Measurements from ENCODE around the gene UBA3.

UBA3 gene

DNA sequence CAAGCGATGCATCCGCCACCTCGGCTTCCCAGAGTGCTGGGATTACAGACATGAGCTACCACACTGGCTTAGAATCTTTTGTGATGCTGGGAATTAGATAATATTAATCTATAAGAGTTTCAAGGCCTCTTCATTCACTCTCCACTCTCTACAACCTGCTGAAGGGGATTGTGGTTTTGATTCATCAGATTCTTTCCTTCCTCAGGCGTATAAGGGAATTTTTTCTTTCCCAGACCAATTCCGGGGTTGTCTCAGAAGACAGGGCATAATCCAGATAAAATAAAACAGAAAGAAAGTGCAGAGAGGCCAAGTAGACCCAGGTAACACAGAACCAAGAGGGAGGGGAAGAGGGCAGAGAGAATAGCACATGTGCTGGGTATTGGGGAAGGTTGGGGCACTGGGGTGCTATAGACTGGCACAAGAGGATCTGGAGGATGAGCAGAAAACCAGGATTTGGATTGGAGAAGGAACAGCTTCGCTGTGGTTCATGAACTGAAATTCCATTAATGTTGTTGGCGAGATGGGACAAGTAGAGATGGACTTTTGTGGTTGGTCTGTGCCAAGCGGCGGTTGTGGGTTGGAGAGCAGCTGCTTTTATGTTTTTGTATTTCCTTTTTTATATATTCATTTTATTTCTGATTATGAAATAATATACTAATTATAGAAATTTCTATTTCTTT lies 17.4 kb upstream of the UBA3 start:
- no peak for DNase-seq

DNA sequence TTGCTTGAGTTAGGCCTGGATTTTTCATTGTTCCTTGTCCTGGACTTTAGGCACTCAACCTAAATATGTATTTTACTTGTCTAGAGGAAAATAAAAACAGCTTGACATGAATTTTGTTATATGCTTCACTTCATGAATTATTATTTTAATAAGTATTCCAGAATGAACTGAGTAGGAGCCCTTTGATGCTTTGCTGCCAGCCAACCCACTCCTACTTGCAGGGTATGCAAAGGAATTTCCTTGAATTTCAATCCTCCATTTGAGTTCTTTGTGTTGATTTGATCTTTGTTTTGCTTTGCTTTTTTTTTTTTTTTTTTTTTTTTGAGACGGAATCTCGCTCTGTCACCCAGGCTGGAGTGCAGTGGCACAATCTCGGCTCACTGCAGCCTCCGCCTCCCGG lies 16.1 kb upstream of the UBA3 start:
- DNase-seq = no peak

DNA sequence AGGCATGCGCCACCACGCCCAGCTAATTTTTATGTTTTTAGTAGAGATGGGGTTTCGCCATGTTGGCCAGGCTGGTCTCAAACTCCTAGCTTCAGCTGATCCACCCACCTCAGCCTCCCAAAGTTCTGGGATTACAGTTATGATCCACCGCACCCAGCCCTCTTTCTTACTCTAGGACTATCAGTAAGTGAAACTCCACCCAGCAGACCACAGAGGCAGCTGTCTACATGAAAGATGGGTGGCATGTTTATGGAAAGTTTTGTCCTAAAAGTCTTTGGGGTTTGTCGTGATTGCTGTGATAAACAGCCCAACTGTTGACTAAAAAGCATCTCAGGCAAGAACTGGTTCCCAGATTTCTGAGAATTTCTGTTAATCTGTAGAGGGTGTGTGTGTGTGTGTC lies 15.5 kb upstream of the UBA3 start:
- no peak for DNase-seq

DNA sequence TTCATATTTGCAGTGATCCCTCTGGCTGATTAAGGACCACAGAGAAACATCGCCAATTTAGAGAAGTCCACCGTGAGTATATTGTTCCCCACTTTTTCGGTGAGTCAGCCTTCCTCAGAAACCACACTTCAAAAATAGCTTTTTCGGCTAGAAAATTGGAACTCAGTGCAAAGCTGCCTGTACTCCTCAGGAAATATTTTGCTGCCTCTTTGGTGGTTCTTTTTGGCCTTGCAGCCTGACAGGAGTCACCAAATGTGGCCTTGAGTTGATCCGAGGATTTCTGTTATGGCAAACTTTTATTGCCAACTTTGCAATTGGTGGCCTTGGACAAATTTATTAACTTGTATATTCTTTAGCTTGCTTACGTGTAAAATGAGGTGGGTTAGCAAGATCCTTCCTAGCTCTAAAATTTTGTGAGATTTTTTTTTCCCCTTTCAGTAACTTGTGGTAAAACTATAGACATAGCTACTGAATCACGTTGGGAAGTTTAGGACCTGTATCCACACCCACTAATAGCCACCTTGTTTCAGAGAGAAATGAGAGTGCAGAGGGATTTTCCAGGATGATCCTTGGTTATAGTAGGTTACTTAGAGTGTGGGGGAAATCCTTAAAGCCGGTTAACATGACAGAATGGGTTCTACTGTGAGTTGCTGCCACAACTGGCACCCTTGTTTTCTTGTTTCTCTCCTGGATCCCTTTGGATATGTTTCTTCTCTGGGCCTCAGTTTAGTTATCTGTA lies 14.5 kb upstream of the UBA3 start:
- DNase-seq = no peak

DNA sequence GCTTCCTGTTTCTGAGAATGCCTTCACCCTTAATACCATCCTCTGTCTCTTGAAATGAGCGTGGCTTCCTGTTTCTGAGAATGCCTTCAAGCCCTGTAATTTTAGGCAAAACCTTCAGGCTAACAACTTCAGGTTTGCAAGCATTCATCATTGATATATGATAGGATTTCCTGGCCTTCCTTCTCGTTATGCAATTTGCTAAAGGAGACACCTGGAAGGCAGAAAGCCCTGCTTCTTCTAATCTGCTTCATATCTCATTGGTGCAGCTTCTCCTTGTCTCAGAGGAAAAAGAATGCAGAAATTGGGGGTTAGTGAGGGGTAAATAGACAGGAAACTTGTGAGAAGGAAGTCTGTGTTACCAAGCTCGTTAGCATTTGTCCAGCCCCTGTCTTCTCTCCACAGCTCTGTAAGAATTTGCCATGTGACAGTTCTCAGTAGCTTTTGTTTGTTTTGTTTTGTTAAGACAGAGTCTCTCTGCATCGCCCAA lies 11.9 kb upstream of the UBA3 start:
- DNase-seq = no peak

DNA sequence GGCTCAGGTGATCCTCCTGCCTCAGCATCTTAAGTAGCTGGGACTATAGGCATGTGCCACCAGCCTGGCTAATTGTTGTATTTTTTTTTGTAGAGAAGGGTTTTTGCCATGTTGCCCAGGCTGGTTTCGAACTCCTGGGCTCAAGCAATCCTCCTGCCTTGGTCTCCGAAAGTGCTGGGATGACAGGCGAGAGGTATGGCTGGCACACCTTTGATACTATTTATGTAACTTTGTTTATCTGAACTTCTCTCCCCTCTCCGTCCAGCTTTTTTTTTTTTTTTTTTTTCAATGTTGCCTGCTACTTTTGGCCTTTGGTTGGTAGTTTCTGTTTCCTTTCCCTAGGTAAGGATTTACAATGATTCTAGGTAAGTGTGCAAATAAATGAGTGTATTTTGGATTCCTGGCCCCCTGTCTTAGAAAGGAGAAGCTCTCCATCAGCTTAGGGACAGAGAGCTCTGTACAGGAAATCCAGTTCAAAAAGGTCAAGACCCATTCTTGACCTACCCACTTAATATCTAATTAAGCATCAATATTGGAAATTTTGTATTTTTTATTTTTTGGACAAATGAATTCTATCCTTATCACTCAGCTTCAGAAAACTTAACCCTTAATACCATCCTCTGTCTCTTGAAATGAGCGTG lies 11.3 kb upstream of the UBA3 start:
- DNase-seq = no peak

DNA sequence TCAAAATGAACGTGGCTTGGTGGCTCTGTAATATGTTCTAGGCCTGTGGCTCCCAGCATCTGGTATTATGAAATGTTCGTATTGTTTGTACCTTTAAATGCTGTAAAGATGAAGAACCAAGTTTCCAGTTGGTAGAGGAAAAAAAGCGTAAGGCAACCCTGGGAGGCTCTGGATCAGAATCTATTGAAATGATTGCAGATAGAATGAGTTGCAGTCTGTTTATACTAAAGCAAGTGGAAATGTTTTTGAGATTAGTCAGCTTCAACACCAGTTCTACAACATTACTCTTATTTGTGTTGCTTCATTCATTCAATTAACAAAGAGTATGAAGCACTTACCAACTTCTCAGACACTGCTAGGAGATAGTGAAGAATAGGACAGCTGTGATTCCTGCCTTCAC lies 9.9 kb upstream of the UBA3 start:
- peak; percentile 22 for DNase-seq

DNA sequence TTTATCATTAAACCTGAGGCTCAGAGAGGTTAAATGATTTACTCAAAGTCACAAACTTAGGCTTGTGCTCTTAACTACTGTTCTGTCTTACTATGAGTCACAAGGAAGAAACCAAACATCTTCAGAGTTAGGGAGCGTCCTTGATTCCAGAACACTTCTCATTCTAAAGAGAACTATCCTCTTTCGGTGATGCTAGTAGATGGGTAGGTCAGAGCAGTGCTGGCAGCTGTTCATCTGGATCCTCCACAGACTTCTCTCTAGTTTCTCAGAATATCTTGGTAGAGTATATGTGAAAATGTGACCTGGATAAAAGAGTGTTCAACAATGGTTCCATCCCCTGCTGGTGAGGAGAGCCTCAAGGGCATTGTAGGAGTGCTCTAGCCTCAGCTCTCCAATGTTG lies 7.9 kb upstream of the UBA3 start:
- DNase-seq = no peak

DNA sequence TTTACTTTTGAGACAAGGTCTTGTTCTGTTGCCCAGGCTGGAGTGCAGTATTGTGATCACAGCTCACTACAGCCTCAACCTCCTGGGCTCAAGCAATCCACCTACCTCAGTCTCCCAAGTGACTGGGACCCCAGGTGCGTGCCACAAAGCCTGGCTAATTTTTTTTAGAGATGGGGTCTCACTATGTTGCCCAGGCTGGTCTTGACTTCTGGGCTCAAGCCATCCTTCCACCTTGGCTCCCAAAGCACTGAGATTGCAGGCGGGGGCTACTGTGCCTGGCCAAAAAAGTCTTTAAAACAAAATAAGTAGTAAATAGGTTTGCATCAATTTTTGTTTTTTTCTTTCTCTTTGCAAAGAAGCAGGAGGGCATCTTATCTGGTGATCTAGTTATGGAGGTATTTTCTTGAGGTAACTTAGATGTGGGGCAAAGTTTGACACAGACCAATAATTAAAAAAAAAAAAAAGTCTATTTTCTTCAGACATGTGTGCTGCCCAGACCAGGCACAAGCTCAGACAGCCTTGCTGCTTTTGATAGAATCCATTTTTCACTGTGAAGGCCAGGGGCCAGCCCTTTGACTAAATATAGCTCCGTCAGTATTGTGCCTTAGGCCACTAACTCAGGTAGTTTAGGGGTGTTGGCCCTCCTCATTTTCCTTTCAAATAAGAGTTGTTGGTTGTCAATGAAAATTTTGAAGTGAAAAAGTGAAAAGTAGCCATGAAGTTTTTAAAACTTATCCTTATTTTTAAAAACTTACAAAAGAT lies 7.0 kb upstream of the UBA3 start:
- no peak for DNase-seq

DNA sequence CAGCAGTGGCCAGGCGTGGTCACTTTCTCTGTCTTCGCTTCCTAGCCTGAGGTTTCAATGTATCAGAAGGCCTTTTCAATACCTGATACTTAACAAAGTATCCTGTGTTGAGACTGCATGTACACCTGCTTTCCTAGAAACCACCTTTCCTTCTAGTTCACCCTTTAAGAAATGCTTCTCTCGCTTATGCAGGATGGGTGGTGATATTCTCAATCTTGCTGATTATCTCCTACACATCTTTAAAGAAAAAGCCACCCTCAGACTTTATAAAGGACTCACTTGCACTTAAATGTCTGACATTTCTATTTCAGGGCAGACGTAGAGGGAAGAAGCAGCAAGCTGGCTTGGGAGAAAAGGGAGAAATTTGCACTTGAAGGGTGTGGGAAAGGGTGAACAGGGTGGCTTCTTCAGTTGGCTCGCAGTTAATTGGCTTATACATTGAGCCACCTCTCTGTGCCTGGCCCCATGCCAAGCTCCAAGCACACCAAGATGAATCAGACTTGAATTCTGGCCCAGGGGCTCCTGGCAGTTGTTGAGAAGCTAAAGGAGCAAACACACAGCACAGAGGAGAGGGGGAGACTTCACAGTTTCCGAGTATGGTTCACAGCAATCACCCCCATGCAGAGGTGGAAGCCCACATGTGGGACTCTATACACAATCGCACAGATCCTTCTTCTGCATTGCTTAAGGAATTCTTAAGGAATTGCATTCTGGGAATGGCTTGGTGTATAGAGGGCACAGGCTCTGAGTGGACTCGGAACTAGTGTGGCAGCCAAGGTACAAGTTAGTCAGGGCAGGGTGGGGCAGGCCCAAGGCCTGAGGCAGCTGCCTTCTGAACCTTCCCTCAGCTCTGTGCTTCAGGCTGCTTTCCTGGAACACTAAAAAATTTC lies 5.9 kb upstream of the UBA3 start:
- peak; percentile 58 for DNase-seq

DNA sequence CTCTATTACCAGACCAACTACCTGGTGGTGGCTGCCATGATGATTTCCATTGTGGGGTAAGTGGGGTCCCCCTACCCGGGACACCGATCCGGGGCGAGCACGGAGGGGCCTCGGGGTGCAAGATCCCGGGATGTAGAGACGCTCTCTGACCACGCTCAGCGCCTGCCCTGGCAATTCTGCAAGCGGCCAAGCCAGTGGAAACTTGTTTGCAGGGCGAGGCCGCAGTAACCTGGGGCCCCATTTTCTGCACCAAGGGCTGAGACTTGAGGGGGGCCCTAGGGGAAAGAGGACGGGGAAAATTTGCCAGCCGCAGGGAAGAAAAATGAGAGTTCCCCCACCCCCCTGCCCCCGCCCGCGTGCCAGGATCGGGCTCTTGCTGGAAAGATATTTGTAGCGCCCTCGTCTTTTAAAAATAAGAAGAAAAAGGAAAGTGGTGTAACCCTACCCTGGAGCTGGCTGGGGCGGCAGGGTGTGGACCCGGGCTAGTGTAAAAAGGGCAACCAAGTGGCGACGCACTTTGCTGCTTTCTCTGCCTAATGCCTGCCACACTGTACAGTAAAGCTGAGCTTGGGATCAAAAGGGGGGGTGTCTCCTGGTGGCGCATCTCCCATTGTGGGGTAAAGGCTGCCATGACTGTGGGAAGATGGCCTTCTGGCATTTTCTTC lies 5.1 kb upstream of the UBA3 start:
- DNase-seq = no peak

DNA sequence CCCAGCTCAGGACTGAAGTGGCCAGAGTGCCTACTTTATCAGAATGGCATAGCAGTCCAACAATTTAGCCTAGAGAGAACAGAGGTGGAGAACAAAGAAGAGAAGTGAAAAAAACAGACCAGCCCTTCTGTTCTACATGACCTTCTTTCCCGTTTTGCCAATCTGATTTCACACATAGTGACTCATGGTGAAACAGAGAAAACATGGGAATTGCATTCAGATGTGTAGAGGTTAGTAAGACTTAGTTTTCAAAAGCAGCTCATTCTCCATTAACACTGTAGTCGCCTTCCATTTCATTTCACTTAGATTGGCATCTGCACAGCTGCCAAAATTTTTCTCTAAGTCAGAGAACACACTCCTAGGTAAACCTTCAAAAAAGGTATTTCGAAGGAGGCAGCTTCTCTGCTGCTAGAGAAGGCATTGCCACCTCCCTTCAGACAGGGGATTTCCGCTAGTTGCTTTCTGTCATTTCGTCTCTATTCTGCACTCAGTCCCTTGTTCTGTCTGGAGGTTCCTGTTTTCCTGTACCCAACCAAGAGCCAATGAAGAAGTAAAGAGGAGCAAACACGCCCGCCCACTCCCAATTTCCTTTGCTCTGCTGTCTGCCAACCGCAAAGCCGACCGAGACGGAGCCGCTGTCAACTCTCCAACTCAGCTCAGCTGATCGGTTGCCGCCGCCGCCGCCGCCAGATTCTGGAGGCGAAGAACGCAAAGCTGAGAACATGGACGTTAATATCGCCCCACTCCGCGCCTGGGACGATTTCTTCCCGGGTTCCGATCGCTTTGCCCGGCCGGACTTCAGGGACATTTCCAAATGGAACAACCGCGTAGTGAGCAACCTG lies 4.4 kb upstream of the UBA3 start, which contains the start of gene ARL6IP5:
Gene ARL6IP5, plus strand, starts transcription at position 612 of the 842 bp plus-strand sequence. Its CDS starts 111 bp downstream, at position 723.
- peak; percentile 77 for DNase-seq

DNA sequence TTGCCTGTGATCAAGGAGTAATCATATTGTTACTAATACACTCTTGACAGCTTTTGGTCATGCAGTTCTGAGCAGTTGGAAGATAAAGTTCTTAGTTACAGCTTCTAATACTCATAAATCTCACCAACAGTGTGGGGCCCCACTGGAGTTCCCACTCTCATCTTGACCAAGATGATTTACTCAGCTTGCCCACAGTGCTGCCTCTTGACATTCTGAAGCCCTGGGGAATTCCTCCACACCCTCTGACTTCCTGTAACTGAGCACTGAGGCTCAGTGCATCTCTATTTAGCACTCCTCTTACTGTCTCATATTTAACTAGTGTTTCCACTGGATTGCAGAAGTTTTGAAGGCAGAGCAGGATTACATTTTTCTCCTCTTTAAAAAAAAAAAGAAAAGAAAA lies 2.6 kb upstream of the UBA3 start:
- peak; percentile 28 for DNase-seq

DNA sequence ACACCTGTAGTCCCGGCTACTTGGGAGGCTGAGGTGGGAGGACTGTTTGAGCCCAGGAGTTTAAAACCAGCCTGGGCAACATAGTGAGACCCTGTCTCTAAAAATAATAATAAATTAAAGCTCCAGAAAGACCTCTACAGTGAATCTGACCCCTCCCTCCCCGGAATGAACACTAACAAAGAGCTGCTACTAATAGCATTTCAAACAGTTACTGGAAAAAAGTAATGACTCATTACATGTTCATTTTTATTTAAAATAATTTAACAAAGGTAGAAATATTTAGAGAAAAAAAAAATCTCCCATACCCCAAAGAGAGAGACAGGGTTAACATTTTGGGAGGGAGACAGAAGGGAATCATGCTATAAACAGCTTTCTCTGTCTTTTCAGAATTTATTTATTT lies 2.2 kb upstream of the UBA3 start:
- DNase-seq = no peak

DNA sequence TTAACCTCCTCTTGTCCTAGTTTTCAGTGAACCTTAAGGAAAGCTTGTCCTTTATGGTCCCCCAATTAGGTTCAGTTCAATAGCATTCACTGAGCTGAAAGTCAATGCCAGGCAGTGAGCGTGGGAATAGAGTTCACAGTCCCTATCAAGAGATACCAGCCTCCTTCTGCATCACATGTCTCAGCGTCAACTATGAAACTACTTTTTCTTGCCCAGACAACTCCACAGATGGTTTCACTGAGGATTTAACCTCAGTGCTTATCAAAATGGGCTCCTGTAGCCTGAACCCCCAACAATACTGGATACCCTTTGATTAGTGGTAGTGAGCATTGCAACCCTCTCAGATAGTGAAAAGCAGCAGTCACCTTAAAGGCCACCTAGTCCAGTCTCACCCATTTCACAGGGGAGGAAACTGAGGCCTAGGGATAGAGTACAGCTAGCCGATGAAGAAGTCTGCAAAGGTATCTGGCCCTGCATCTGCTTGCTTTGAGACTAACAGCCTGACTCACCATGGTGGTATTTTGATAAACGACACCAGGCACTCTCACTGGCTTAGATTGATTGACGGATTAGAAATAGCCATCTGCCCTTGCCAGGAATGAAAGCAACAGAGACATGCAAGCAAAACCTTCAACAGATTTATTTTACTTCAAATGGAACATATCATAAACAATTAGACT lies 1.6 kb upstream of the UBA3 start:
- DNase-seq = no peak

DNA sequence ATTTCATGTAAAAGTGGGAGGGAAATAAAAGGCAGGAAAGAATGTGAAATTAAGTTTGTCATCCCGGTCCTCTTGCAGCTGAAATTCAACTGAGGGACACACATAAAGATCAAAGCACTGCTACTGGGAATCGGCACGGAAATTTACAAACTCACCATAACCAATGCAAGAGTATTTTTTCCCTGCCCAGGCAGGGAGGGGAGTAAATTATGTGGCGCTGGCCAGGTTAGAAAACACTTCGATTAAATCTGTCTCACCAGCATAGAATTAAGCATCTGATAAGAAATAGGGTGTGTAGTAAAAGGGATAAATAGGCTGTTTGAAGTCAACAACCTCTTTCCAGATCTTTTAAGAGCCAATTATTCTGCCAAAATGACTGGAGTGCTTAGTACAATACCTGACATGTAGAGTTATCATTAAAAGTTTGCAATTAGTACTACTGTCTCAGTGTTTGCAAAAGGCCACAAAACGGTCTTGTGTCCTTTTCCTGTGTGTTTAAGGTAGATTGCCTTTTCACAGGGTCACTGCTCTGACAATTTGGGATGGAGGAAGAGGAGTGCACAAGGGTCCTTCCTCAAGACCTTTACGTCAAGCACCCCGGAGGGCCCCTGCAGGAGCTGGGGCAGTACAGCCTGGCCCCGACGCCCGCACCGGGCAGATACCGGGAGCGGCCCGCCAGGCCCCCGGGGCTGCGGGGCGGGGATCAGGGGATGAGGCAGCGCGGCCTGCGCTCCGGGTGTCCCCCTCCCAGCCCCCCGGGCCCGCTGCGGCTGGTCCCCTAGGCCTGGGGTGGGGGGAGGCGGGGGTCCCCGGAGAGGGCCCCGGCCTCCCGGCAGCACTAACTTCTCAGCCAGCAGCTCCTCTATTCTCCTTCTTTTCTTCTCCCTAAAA lies 651 bp downstream of the UBA3 start:
- no peak for DNase-seq

DNA sequence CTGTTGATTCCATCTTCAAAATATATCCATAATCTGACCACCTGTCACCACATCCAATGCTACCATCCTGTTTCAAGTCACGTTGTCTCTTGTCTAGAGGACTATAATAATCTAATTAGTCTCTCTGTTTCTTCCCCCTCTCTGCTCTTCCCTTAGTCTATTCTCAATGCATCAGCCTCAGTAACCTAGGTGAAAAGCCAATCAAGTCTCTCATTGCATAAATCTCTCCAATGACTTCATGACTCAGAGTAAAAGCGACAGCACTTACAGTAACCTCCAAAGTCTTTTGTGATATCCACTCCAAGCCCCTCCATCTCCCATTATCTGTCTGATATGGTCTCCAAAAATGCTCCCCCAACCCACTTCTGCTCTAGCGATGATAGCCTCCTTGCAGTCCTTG lies 7.2 kb downstream of the UBA3 start:
- DNase-seq = no peak

DNA sequence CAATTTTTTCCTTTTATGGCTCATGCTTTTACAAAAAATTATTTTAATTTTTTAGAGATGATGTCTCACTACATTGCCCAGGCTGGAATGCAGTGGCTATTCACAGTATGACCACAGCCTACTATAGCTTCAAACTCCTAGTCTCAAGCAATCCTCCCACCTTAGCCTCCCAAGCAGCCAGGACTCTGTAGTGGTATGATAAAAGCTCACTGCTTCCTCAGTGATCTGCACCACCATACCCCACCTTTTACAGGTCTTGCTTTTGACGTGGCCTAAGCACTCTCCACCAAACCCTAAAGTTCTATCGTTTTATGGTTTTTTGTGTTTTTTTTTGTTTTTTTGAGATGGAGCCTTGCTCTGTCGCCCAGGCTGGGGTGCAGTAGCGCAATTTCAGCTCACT lies 14.0 kb downstream of the UBA3 start:
- no peak for DNase-seq

Data from amniotic stem cell (primary cell).